Ascending aorta (tissue), 2 donors: ENCODE results near the gene PCDHGA3. TPM values are rescaled to one million over a fixed set of nuclear protein-coding genes. Genes with fewer than 3 reads are reported as not detected.

Source experiments
- DNase-seq, 2 donors: peaks; one replicate each; pipeline ENCODE4 v3.0.0-alpha.2; 2019; ENCODE audit warnings: low spot score in 2 of 2
- H3K27ac ChIP-seq, 2 donors: fragments of 200-600 bp; sonication (generic); one replicate each; pipeline ENCODE4 v1.5.1; 2016 to 2017; ENCODE audit warnings: mild to moderate bottlenecking in 1 of 2
- H3K27me3 ChIP-seq: fragments of 200-600 bp; sonication (generic); one replicate; pipeline ENCODE4 v1.5.1; 2017
- H3K36me3 ChIP-seq, 2 donors: fragments of 200-600 bp; sonication (generic); one replicate each; pipeline ENCODE4 v1.5.1; 2016
- H3K4me1 ChIP-seq, 2 donors: fragments of 200-600 bp; sonication (generic); one replicate each; pipeline ENCODE4 v1.5.1; 2016 to 2017; ENCODE audit warnings: mild to moderate bottlenecking in 1 of 2
- H3K4me3 ChIP-seq, 2 donors: fragments of 200-600 bp; sonication (generic); one replicate each; pipeline ENCODE4 v1.5.1; 2016 to 2017; ENCODE audit warnings: mild to moderate bottlenecking in 1 of 2
- H3K9me3 ChIP-seq, 2 donors: fragments of 200-600 bp; sonication (generic); one replicate each; pipeline ENCODE4 v1.5.1; 2016
- intact Hi-C: fragments of 100-400 bp; cut with DNase I; formaldehyde crosslinking; loops from one replicate; pipeline ENCODE4 v1.15.1; 2023
- total RNA-seq: library from RNA; depleted of rRNA; stranded (reverse); fragments of >200 nt; gene quantifications from one replicate; pipeline ENCODE4 v1.1.0, GENCODE V29; 2016
- TF ChIP-seq, protein P1 (sequence below), 3 experiments: fragments of 200-600 bp in 2 of 3; fragments of 450-650 bp in 1 of 3; sonication (generic) in 2 of 3; IDR thresholded peaks; one replicate each; pipeline ENCODE4 v1.5.1; 2016 to 2019; ENCODE audit warnings: antibody characterized with exemption in 3 of 3, mild to moderate bottlenecking in 1 of 3, moderate library complexity in 1 of 3

Gene PCDHGA3
- total RNA-seq, 1 donor from 2014 or later = 9.2 TPM

DNA sequence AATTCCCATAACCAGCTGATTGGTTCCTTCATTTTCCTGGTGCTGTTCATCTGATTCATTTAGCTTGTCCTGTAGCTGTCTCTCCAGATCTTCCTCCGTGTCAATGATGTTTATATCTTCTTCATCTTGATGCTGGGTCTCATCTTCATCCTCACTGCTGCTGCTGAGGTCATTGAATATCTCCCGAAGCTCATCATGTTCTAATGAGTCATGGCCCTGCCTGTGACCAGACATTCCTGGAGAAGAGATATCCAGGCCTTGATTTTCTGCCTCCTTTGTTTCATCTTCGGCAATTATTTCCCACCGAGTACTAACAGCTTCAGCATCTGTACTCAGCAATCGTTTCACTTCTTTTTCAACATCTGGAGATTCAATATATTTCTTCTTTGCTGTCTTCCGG, 24.4 kb upstream of the PCDHGA3 start:
- Histone ChIP-seq H3K4me3 (peak overlapping the region; percentile 76 to 92), H3K27me3 (no peaks in the 10 kb centered on the region), H3K36me3 (peaks cover 12 to 47% of the 10 kb centered on the region in 2 donors), H3K9me3 (peaks cover 55 to 85% of the 10 kb centered on the region in 2 donors), H3K27ac (no peak overlapping the region), H3K4me1 (peaks cover 0 to 4% of the 10 kb centered on the region in 2 donors)
- TF ChIP-seq, protein P1, sequence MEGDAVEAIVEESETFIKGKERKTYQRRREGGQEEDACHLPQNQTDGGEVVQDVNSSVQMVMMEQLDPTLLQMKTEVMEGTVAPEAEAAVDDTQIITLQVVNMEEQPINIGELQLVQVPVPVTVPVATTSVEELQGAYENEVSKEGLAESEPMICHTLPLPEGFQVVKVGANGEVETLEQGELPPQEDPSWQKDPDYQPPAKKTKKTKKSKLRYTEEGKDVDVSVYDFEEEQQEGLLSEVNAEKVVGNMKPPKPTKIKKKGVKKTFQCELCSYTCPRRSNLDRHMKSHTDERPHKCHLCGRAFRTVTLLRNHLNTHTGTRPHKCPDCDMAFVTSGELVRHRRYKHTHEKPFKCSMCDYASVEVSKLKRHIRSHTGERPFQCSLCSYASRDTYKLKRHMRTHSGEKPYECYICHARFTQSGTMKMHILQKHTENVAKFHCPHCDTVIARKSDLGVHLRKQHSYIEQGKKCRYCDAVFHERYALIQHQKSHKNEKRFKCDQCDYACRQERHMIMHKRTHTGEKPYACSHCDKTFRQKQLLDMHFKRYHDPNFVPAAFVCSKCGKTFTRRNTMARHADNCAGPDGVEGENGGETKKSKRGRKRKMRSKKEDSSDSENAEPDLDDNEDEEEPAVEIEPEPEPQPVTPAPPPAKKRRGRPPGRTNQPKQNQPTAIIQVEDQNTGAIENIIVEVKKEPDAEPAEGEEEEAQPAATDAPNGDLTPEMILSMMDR (IDR thresholded peaks at IDR 0.05) = no peak
- DNase-seq = no peak
- intact Hi-C loops = no loop called here

DNA sequence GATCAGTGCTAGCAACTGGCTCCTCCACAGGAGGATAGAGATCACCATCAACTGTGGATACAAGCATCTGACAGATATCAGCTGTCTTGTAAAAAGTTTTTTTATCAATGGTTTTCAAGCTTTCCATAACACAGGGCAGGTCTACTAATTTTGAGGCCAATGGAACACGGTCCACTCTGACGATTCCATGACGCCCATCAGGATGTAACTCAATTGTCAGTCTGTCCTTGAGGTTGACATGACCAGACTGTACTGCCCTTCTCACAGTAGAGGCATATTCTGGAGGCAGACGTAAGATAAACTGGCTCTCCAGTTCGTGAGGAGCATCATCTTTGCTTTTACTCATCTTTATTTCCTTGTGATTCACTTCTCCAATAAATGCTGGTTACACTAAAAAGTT, 23.9 kb upstream of the PCDHGA3 start:
- peak overlapping the region; percentile 93 to 99 for H3K27ac ChIP-seq
- intact Hi-C loops = loop anchor here (1.0 to 10.0 kb wide), 4 partner anchors 203 to 605 kb away; no protein-coding TSS in a partner anchor
- H3K9me3 ChIP-seq = peaks cover 53 to 85% of the 10 kb centered on the region in 2 donors
- peaks cover 0 to 4% of the 10 kb centered on the region in 2 donors for H3K4me1 ChIP-seq
- TF ChIP-seq, protein P1 (IDR thresholded peaks at IDR 0.05) = no peak
- peak overlapping the region; percentile 76 to 92 for H3K4me3 ChIP-seq
- no peaks in the 10 kb centered on the region for H3K27me3 ChIP-seq
- DNase-seq = no peak
- peaks cover 12 to 45% of the 10 kb centered on the region in 2 donors for H3K36me3 ChIP-seq

DNA sequence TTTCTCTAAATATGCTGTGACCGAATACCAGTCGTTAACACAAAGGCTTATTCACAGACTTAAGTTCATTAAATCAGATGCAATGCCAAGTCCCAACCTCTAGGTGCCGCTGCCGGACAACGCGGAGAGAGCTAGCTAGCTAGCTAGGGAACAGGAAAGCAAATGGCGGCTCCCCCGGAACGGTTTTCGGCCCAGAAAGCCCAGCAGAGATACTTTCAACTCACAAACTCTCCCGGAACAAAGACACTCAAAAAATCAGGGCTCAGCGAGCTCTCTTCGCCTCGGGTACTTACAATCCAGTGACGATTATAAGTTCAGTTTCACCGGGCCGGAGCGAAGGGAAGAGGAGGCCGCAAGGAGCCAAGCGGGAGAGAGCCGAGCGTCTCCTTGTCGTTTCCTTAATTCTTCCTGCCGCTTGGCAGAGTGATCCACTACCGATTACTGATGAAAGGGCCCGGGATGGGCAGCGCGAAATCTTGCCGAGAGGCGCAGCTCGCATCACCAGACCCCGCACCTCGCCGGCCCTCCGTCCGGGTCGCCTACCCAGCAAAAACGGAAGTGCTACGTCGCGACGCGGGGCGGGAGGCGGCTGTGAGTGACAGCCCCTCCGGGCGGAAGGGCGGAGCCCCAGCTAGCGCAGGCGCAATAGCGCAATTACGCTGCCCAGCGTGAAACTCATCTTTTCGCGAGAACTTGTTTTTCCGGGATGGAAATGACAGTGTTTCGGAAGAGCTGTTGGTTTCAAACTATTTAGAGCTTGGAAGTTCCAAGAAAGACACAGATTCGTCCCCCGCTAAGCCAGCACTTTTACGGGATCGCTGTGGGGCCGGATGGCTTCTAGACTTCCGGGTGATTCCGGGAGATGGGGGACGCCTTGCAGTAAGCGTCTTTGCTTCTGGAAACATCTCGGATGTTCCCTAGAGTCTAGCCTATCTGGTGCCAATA, 23.1 kb upstream of the PCDHGA3 start, which contains the start of gene TAF7:
TAF7 (minus strand) TSS at position 560 of the 945 bp plus-strand sequence. CDS start 740 bp downstream, outside the sequence.
- peaks cover 0 to 4% of the 10 kb centered on the region in 2 donors for H3K4me1 ChIP-seq
- peak within 1 kb of the TSS; percentile 93 to 99 for H3K27ac ChIP-seq
- DNase-seq = peak; percentile 47 to 91
- no peaks in the 10 kb centered on the region for H3K27me3 ChIP-seq
- peaks cover 12 to 43% of the 10 kb centered on the region in 2 donors for H3K36me3 ChIP-seq
- H3K4me3 ChIP-seq = peak within 1 kb of the TSS; percentile 76 to 92
- H3K9me3 ChIP-seq = peaks cover 48 to 84% of the 10 kb centered on the region in 2 donors
- intact Hi-C loops = loop anchor here (1.0 to 10.0 kb wide), 4 partner anchors 202 to 606 kb away; no protein-coding TSS in a partner anchor
- TF ChIP-seq, protein P1 (IDR thresholded peaks at IDR 0.05) = peak; percentile 61 to 86 (median 86)

DNA sequence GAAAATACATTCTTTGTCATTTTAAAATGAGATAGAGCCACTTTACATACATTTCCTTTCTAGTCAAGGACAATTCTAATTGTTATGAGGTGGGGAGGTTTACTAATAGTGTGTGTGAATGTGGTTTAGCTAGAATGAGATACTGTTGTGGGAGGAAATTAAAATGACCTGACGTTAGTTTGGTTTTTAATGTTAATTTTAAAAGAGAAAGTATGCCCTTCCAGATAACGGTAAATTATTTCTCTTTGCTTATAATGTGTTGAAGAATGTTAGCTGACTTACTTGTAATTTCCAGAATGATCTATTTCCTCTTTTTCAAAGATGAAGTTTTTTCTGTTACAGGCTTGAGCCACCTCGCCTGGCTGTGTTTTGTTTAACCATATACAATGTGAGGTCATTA, 21.4 kb upstream of the PCDHGA3 start:
- Histone ChIP-seq H3K27me3 (no peaks in the 10 kb centered on the region), H3K4me3 (no peak overlapping the region), H3K27ac (no peak overlapping the region), H3K9me3 (peaks cover 30 to 71% of the 10 kb centered on the region in 2 donors), H3K36me3 (peaks cover 8 to 25% of the 10 kb centered on the region in 2 donors), H3K4me1 (peaks cover 0 to 4% of the 10 kb centered on the region in 2 donors)
- no peak for DNase-seq
- TF ChIP-seq, protein P1 (IDR thresholded peaks at IDR 0.05) = no peak
- intact Hi-C loops = loop anchor here (5.0 to 10.0 kb wide), 2 partner anchors 200 to 607 kb away; no protein-coding TSS in a partner anchor

DNA sequence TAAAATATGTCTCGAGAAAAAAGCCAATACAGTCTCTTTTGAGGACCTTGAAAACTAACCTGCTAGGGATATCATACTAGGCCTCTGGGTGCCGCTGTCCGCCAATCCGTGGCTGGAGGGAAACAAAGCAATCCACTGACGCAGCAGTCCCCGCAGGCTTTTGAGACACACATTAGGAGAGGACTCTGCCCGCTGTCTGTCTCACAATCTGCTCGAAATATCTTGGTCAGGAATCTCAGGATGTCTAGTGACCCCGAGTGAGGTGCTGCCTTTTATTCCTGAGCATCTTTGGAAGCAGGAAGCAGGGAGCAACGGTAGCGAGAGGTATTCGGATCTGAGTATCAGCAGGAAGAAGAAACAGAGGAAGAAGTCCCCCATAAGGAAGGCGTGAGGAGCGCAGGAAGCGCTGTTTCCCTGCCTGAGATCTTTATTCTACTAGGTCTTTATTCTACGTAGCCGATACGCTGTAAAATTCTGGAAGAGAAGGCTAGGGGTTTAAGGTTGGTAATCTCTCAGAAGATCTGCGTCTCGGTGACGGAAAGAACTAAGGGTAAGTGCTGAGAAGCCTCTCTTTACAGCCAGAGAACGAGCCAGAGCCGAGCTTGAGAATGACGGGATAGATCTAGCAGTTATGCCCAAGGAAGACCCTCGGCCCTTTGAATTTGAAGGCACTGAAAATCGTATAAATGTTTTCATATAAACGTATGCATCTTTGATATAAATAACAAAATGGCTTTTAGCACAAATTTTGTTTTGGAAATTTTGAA, 17.4 kb upstream of the PCDHGA3 start:
- Histone ChIP-seq H3K36me3 (no peaks in the 10 kb centered on the region), H3K4me1 (peaks cover 0 to 2% of the 10 kb centered on the region in 2 donors), H3K27ac (peak overlapping the region in 1 of 2 donors; percentile 48), H3K27me3 (no peaks in the 10 kb centered on the region), H3K4me3 (peak overlapping the region; percentile 27 to 54), H3K9me3 (peaks cover 31 to 78% of the 10 kb centered on the region in 2 donors)
- TF ChIP-seq, protein P1 (IDR thresholded peaks at IDR 0.05) = peak in 2 of 3 experiments; percentile 21 to 50
- intact Hi-C loops = loop anchor here (10.0 kb wide), 1 partner anchor 611 kb away; no protein-coding TSS in a partner anchor
- DNase-seq = peak in 1 of 2 donors; percentile 73
